Tibial nerve (tissue), 4 donors: ENCODE measurements around the gene GSTCD. TPM values are rescaled to one million over a fixed set of nuclear protein-coding genes. Genes with fewer than 3 reads are reported as not detected.

Source experiments
- DNase-seq, 2 donors: peaks; one replicate each; pipeline ENCODE4 v3.0.0-alpha.2; 2019; ENCODE audit warnings: low spot score in 2 of 2
- H3K27ac ChIP-seq, 4 donors: fragments of 200-600 bp; sonication (generic) in 3 of 4; one replicate each; pipeline ENCODE4 v1.5.1; 2017 to 2019; ENCODE audit warnings: mild to moderate bottlenecking in 1 of 4
- H3K27me3 ChIP-seq, 2 donors: fragments of 200-600 bp; sonication (generic) in 1 of 2; one replicate each; pipeline versions ENCODE4 v1.5.1 to v1.6.0; 2017 to 2019
- H3K36me3 ChIP-seq, 3 donors: fragments of 200-600 bp; sonication (generic); one replicate each; pipeline ENCODE4 v1.5.1; 2018 to 2019
- H3K4me1 ChIP-seq, 4 donors: fragments of 200-600 bp; sonication (generic) in 3 of 4; one replicate each; pipeline ENCODE4 v1.5.1; 2017 to 2019
- H3K4me3 ChIP-seq, 4 donors: fragments of 200-600 bp; sonication (generic) in 3 of 4; one replicate each; pipeline ENCODE4 v1.5.1; 2017 to 2019; ENCODE audit warnings: mild to moderate bottlenecking in 1 of 4, moderate library complexity in 1 of 4
- H3K9me3 ChIP-seq, 4 donors: fragments of 200-600 bp; sonication (generic) in 3 of 4; one replicate each; pipeline ENCODE4 v1.5.1; 2017 to 2019
- CTCF ChIP-seq, 5 experiments: fragments of 200-600 bp in 3 of 5; fragments of 450-650 bp in 2 of 5; sonication (generic) in 3 of 5; IDR thresholded peaks; one replicate each; pipeline ENCODE4 v1.5.1; 2016 to 2019; ENCODE audit warnings: antibody characterized with exemption in 5 of 5, mild to moderate bottlenecking in 3 of 5, moderate library complexity in 2 of 5
- EP300 ChIP-seq, 2 donors: sonication (generic); formaldehyde crosslinking; IDR thresholded peaks; one replicate each; pipeline ENCODE4 v1.6.1; 2017; ENCODE audit warnings: antibody characterized with exemption in 2 of 2, mild to moderate bottlenecking in 1 of 2
- POLR2A ChIP-seq, 2 donors: fragments of 450-650 bp; IDR thresholded peaks; one replicate each; pipeline ENCODE4 v1.6.1; 2017; ENCODE audit warnings: antibody characterized with exemption in 2 of 2, mild to moderate bottlenecking in 2 of 2, moderate library complexity in 2 of 2
- WGBS, 2 donors: methylation state at CpG; one replicate each; pipeline ENCODE4 v1.1.5; 2018; 5-methylcytosine and 5-hydroxymethylcytosine counted together
- total RNA-seq, 4 donors: library from RNA; depleted of rRNA; stranded (reverse); fragments of >200 nt; gene quantifications; one replicate each; pipeline ENCODE4 v1.1.0, GENCODE V29; 2016

The GSTCD gene
- total RNA-seq, 4 donors from 2014 or later, result 11.6 to 23.4 (median 13.7) TPM

GRCh38 chr4:105822061-105822460 is 113.5 kb downstream of the GSTCD start:
- no peaks in the 10 kb centered on the region for H3K9me3 ChIP-seq
- no peak overlapping the region for H3K27ac ChIP-seq
- no peaks in the 10 kb centered on the region for H3K27me3 ChIP-seq
- H3K4me3 ChIP-seq, result no peak overlapping the region
- no peak for TF ChIP-seq EP300 (IDR thresholded peaks at IDR 0.05)
- TF ChIP-seq POLR2A (IDR thresholded peaks at IDR 0.05), result no peak
- no peak for TF ChIP-seq CTCF (IDR thresholded peaks at IDR 0.05)
- no peaks in the 10 kb centered on the region for H3K4me1 ChIP-seq
- DNase-seq, result no peak
- H3K36me3 ChIP-seq, result peaks cover 0 to 20% (median 0%) of the 10 kb centered on the region in 3 donors

- no peak for DNase-seq
- H3K27ac ChIP-seq, result no peak overlapping the region
- no peak for TF ChIP-seq EP300 (IDR thresholded peaks at IDR 0.05)
- no peaks in the 10 kb centered on the region for H3K9me3 ChIP-seq
- H3K27me3 ChIP-seq, result no peaks in the 10 kb centered on the region
- WGBS, 2 donors, result 95 to 97% methylated on average over 2 of the region's 2 CpGs
- H3K4me3 ChIP-seq, result no peak overlapping the region
- H3K36me3 ChIP-seq, result peaks cover 0 to 22% (median 0%) of the 10 kb centered on the region in 3 donors
- no peaks in the 10 kb centered on the region for H3K4me1 ChIP-seq
Observed at GRCh38 chr4:105828074-105828473, 119.5 kb downstream of the GSTCD start.

GRCh38 chr4:105831189-105831588 is 122.6 kb downstream of the GSTCD start:
- H3K4me1 ChIP-seq, result no peaks in the 10 kb centered on the region
- H3K36me3 ChIP-seq, result peaks cover 0 to 20% (median 0%) of the 10 kb centered on the region in 3 donors
- TF ChIP-seq EP300 (IDR thresholded peaks at IDR 0.05), result no peak
- TF ChIP-seq POLR2A (IDR thresholded peaks at IDR 0.05), result no peak
- TF ChIP-seq CTCF (IDR thresholded peaks at IDR 0.05), result no peak
- H3K9me3 ChIP-seq, result no peaks in the 10 kb centered on the region
- no peaks in the 10 kb centered on the region for H3K27me3 ChIP-seq
- 94 to 95% methylated on average over 2 of the region's 2 CpGs for WGBS, 2 donors
- DNase-seq, result no peak
- H3K27ac ChIP-seq, result no peak overlapping the region
- H3K4me3 ChIP-seq, result no peak overlapping the region

- WGBS, 2 donors, result 95 to 97% methylated on average over 5 to 6 of the region's 6 CpGs
- Histone ChIP-seq H3K36me3 (peaks cover 0 to 40% (median 0%) of the 10 kb centered on the region in 3 donors), H3K27me3 (no peaks in the 10 kb centered on the region), H3K4me1 (no peaks in the 10 kb centered on the region), H3K27ac (no peak overlapping the region), H3K9me3 (no peaks in the 10 kb centered on the region), H3K4me3 (no peak overlapping the region)
- no peak for DNase-seq
- TF ChIP-seq EP300 (IDR thresholded peaks at IDR 0.05) (no peak), CTCF (IDR thresholded peaks at IDR 0.05) (no peak), POLR2A (IDR thresholded peaks at IDR 0.05) (no peak)
Observed at GRCh38 chr4:105835177-105835576, 126.6 kb downstream of the GSTCD start.

GRCh38 chr4:105836537-105836936 is 128.0 kb downstream of the GSTCD start:
- H3K9me3 ChIP-seq, result no peaks in the 10 kb centered on the region
- H3K36me3 ChIP-seq, result peaks cover 0 to 44% (median 0%) of the 10 kb centered on the region in 3 donors
- no peak overlapping the region for H3K27ac ChIP-seq
- 92 to 97% methylated on average over 3 of the region's 3 CpGs for WGBS, 2 donors
- H3K4me3 ChIP-seq, result no peak overlapping the region
- no peak for DNase-seq
- TF ChIP-seq POLR2A (IDR thresholded peaks at IDR 0.05) (no peak), EP300 (IDR thresholded peaks at IDR 0.05) (no peak), CTCF (IDR thresholded peaks at IDR 0.05) (no peak)
- no peaks in the 10 kb centered on the region for H3K4me1 ChIP-seq
- no peaks in the 10 kb centered on the region for H3K27me3 ChIP-seq

- peaks cover 0 to 44% (median 0%) of the 10 kb centered on the region in 3 donors for H3K36me3 ChIP-seq
- TF ChIP-seq EP300 (IDR thresholded peaks at IDR 0.05) (no peak), POLR2A (IDR thresholded peaks at IDR 0.05) (no peak), CTCF (IDR thresholded peaks at IDR 0.05) (no peak)
- H3K9me3 ChIP-seq, result no peaks in the 10 kb centered on the region
- no peak overlapping the region for H3K27ac ChIP-seq
- WGBS, 2 donors, result 96% methylated on average over 2 of the region's 2 CpGs
- no peaks in the 10 kb centered on the region for H3K27me3 ChIP-seq
- DNase-seq, result no peak
- H3K4me3 ChIP-seq, result no peak overlapping the region
- no peaks in the 10 kb centered on the region for H3K4me1 ChIP-seq
Observed at GRCh38 chr4:105837037-105837436, 128.5 kb downstream of the GSTCD start.
